Coronary artery (tissue), 2 donors: ENCODE measurements around the gene GLOD4.

Experiments
- DNase-seq: peaks from one replicate; pipeline ENCODE4 v3.0.0-alpha.2; 2017; ENCODE audit warnings: low spot score
- H3K27ac ChIP-seq, 2 donors: fragments of 200-600 bp; sonication (generic); one replicate each; pipeline ENCODE4 v1.5.1; 2016 to 2019
- H3K4me3 ChIP-seq: fragments of 200-600 bp; sonication (generic); 2 replicates; pipeline ENCODE4 v1.5.1; 2016; ENCODE audit warnings: mild to moderate bottlenecking, moderate library complexity
- TF ChIP-seq, protein P1 (sequence below): fragments of 200-600 bp; sonication (generic); IDR thresholded peaks from one replicate; pipeline ENCODE4 v1.5.1; 2019; ENCODE audit warnings: antibody characterized with exemption

The GLOD4 gene

DNA sequence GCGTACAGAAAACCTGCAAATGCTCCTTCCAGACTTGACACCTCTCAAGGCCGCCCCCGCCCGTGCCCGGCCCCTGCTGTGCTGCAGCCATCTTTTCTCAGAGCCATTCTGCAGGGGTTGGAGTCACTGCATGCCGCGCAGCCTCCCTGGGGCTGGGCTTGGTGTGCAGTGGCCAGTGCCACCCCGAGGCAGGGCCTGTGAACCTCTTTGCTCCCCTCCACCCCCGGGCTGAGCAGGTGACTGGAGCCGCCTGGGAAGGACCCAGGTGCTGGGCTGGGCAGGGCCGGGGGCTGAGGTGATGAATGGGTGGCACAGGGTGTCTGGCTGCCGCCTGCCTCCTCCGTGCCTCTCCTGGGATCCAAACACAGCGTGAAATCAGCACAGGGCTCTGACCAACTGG, 20.4 kb upstream of the GLOD4 start:
- DNase-seq: no peak
- TF ChIP-seq, protein P1, sequence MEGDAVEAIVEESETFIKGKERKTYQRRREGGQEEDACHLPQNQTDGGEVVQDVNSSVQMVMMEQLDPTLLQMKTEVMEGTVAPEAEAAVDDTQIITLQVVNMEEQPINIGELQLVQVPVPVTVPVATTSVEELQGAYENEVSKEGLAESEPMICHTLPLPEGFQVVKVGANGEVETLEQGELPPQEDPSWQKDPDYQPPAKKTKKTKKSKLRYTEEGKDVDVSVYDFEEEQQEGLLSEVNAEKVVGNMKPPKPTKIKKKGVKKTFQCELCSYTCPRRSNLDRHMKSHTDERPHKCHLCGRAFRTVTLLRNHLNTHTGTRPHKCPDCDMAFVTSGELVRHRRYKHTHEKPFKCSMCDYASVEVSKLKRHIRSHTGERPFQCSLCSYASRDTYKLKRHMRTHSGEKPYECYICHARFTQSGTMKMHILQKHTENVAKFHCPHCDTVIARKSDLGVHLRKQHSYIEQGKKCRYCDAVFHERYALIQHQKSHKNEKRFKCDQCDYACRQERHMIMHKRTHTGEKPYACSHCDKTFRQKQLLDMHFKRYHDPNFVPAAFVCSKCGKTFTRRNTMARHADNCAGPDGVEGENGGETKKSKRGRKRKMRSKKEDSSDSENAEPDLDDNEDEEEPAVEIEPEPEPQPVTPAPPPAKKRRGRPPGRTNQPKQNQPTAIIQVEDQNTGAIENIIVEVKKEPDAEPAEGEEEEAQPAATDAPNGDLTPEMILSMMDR: no peak
- Histone ChIP-seq H3K4me3 (no peak overlapping the region), H3K27ac (no peak overlapping the region)

DNA sequence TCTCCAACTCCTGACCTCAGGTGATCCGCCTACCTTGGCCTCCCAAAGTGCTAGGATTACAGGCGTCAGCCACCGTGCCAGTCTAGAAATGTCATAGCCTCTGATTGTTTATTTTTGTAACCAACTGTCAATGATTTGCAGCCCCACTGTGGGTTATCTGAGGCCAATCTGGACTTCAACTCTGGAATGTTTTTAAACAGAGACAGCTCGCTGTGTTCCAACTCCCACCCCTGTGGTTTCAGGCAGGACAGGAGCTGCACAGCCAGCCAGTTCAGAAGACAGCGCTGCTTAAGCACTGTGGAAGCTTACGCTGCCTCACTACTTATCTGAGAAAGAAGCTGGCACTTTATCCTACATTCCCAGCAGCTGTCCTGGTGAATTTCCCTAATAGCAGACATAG, 19.6 kb upstream of the GLOD4 start:
- Histone ChIP-seq H3K4me3 (no peak overlapping the region), H3K27ac (no peak overlapping the region)
- DNase-seq: no peak
- TF ChIP-seq, protein P1: no peak

DNA sequence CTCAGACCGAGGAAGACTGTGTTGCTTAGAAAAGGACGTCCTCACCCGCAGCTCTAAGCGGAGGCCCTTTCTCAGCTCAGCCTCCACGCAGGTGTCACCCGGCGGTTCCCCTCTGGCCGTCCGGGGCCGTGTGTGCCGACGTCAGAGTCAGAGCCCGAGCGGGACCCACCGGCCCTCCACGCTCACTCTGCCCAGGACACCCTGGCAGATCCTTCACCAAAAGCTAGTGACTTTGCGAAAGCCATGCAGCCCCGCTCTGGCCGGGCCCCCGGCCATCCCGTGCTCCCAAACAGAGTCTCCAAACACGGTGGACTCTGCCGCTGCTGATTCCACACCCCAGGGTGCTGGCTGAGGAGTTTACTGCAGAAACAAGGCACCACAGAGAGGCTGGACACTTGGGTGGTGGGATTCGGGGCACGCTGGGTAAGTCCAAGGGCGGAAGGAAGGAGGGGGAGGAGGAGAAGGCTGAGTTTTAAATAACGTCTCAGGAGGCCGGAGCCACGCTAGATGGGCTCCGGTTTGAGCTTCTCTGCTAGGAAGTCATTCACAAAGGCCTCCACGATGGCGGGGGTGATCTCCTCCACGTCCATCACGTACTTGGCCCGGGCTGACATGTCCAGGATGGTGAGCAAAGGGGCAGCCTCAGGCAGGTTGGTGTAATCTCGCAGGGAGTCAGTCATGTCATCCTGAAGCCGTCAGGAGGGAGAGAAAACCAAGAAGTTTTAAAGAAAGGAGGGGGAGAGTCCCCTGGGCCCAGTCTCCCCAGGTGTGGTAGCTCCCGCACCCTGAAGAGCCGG, 18.6 kb upstream of the GLOD4 start:
- TF ChIP-seq, protein P1: no peak
- H3K4me3 ChIP-seq: no peak overlapping the region
- no peak overlapping the region for H3K27ac ChIP-seq
- DNase-seq: no peak

DNA sequence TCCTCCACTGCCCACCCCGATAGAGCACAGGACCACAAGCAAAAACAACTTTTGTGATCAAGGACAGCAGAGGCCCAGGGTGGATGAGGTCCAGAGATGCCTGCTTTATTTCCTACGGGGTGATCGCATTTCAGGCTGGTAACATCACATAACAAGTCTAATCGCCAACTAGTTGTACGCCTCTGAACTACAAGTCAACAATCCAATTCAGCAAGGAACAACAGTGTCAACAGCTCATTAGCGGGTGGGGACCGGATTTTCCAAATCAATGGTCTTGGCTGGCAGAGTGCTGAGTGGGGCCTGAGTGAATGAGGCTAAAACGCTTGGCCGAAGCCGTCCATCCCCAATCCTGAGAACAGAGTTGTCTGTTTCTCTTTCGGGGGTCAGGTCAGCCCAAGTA, 17.2 kb upstream of the GLOD4 start:
- Histone ChIP-seq H3K27ac (no peak overlapping the region), H3K4me3 (no peak overlapping the region)
- TF ChIP-seq, protein P1: no peak
- no peak for DNase-seq

DNA sequence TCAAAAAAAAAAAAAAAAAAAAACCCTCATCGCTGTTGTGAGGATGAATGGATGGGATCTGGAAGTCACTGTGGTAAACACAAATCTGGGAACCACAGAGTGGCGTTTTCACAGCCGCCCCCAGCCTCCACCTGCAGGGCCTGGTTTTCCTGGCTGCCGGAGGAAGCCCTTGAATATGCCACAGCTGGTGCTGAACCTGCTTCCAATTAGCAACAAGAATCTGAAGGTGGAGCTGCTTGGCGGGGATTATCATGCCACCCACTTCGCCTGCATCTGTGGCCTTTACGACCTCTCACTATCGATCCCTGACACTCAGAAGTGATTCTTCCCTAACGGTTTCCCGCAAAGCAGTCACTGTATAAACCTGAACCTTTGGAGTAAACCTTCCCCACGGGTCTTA, 16.2 kb upstream of the GLOD4 start:
- Histone ChIP-seq H3K4me3 (no peak overlapping the region), H3K27ac (no peak overlapping the region)
- DNase-seq: no peak
- TF ChIP-seq, protein P1: no peak

DNA sequence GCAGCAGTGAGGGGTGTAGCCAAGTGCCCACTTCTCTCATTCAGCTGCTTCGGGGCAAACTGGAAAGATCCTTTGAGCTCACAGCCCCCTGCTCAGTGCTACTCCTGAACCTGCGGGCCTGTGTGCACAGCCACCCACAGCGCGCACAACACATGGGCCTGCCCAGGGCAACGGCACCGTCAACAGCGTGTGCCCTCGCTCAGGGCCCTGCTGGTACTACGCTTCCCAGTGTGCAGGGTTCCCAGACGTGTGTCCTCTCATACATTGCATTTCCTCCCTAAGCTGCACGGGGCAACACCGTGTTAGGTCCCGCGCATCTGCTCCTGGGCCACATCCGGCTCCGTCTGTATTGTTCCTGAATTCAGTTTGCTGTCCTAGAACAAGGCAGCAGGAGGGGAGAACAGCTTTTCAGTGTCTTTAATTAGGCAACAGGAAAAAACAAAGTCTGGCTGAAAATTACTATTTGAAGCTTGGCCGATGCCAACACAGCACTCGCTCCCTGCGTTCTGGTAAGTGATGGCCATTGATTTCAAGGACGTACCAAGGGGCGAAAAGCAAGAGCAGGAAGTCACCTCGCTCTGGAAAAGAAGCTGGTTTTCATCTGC, 15.3 kb upstream of the GLOD4 start:
- Histone ChIP-seq H3K4me3 (no peak overlapping the region), H3K27ac (no peak overlapping the region)
- TF ChIP-seq, protein P1: no peak
- no peak for DNase-seq

DNA sequence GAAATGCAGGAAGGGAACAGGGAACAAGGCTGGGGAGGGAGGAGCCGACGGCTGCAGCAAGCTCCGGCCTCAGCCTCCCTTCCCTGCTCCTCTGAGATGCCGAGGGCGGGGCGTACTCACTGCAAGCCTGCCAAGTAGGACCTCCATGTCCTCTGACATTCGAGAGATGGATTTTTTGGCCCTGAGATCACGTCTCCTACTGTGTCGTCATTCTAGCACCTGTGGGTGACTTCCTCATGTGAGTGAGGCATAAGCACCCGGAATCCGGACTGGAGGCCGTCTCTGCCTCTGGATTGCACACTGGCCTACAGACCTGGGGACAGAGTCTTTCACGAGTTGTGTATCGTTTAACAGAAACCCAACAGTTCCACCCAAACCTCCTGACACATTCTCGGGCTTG, 14.5 kb upstream of the GLOD4 start:
- H3K4me3 ChIP-seq: no peak overlapping the region
- no peak overlapping the region for H3K27ac ChIP-seq
- no peak for DNase-seq
- TF ChIP-seq, protein P1: no peak
